Liver (tissue), 9 donors: ENCODE data around the gene FAM13A. TPM values are rescaled to one million over a fixed set of nuclear protein-coding genes. Genes with fewer than 3 reads are reported as not detected.

Source experiments
- DNase-seq: peaks from one replicate; pipeline ENCODE4 v3.0.0-alpha.2; 2017; ENCODE audit warnings: low spot score
- H3K27ac ChIP-seq, 2 donors: one replicate each; pipeline ENCODE4 v1.7.0; 2013; ENCODE audit warnings: inconsistent platforms in 2 of 2, low read length in 2 of 2, control low read depth in 1 of 2, low read depth in 1 of 2, mild to moderate bottlenecking in 1 of 2
- H3K27me3 ChIP-seq, 4 donors: one replicate each; pipeline versions ENCODE4 v1.6.1 to v1.7.0; 2013; ENCODE audit warnings: low read length in 3 of 4, inconsistent platforms in 1 of 4, mild to moderate bottlenecking in 1 of 4, moderate library complexity in 1 of 4; ENCODE audit not compliant: control insufficient read depth in 4 of 4, insufficient read depth in 4 of 4
- H3K36me3 ChIP-seq, 4 donors: one replicate each; pipeline versions ENCODE4 v1.6.1 to v1.7.0; 2013; ENCODE audit warnings: low read length in 3 of 4, mild to moderate bottlenecking in 3 of 4, low read depth in 1 of 4, moderate library complexity in 1 of 4; ENCODE audit not compliant: control insufficient read depth in 4 of 4, insufficient read depth in 3 of 4
- H3K4me1 ChIP-seq, 4 donors: one replicate each; pipeline versions ENCODE4 v1.6.1 to v1.7.0; 2013; ENCODE audit warnings: low read length in 3 of 4, mild to moderate bottlenecking in 3 of 4, moderate library complexity in 1 of 4; ENCODE audit not compliant: control insufficient read depth in 4 of 4, insufficient read depth in 4 of 4
- H3K4me3 ChIP-seq, 3 donors: one replicate each; pipeline versions ENCODE4 v1.6.1 to v1.7.0; 2013; ENCODE audit warnings: low read length in 3 of 3, control low read depth in 1 of 3, low read depth in 1 of 3, mild to moderate bottlenecking in 1 of 3
- H3K9ac ChIP-seq, 2 donors: one replicate each; pipeline ENCODE4 v1.7.0; 2013; ENCODE audit warnings: low read length in 2 of 2, mild to moderate bottlenecking in 2 of 2, moderate library complexity in 2 of 2, control low read depth in 1 of 2, low read depth in 1 of 2
- H3K9me3 ChIP-seq, 4 donors: one replicate each; pipeline versions ENCODE4 v1.6.1 to v1.7.0; 2013; ENCODE audit warnings: low read length in 3 of 4; ENCODE audit not compliant: control insufficient read depth in 4 of 4
- ATF3 ChIP-seq: IDR thresholded peaks from 2 replicates; pipeline ENCODE4 v1.6.1; 2016; ENCODE audit warnings: antibody characterized with exemption
- CTCF ChIP-seq: fragments of 150-350 bp; IDR thresholded peaks from 2 replicates; pipeline ENCODE4 v1.5.1; 2017; ENCODE audit warnings: improper control_type of control experiment, low read depth, low read length; ENCODE audit not compliant: missing input control
- EGR1 ChIP-seq, 2 donors: IDR thresholded peaks; 2 replicates each; pipeline ENCODE4 v1.6.1; 2016 to 2018; ENCODE audit warnings: antibody characterized with exemption in 2 of 2, low read depth in 2 of 2
- FOXA1 ChIP-seq: IDR thresholded peaks from 2 replicates; pipeline ENCODE4 v1.6.1; 2016; ENCODE audit warnings: antibody characterized with exemption
- FOXA2 ChIP-seq: IDR thresholded peaks from 2 replicates; pipeline ENCODE4 v1.6.1; 2016; ENCODE audit warnings: antibody characterized with exemption
- GABPA ChIP-seq, 2 donors: IDR thresholded peaks in 1 of 2; conservative IDR thresholded peaks in 1 of 2; 2 replicates each; pipeline ENCODE4 v1.6.1; 2016; ENCODE audit warnings: antibody characterized with exemption in 2 of 2, mild to moderate bottlenecking in 1 of 2, moderate library complexity in 1 of 2
- HNF4G ChIP-seq: IDR thresholded peaks from 2 replicates; pipeline ENCODE4 v1.6.1; 2016; ENCODE audit warnings: antibody characterized with exemption
- JUND ChIP-seq, 2 donors: IDR thresholded peaks; 2 replicates each; pipeline ENCODE4 v1.6.1; 2016; ENCODE audit warnings: antibody characterized with exemption in 2 of 2
- MAX ChIP-seq: IDR thresholded peaks from 2 replicates; pipeline ENCODE4 v1.6.1; 2016; ENCODE audit warnings: antibody characterized with exemption
- NR2F2 ChIP-seq: IDR thresholded peaks from 2 replicates; pipeline ENCODE4 v1.6.1; 2016; ENCODE audit warnings: antibody characterized with exemption
- RAD21 ChIP-seq, 2 donors: IDR thresholded peaks; 2 replicates each; pipeline ENCODE4 v1.6.1; 2016; ENCODE audit warnings: antibody characterized with exemption in 2 of 2, mild to moderate bottlenecking in 2 of 2
- REST ChIP-seq: IDR thresholded peaks from 2 replicates; pipeline ENCODE4 v1.6.1; 2016; ENCODE audit warnings: antibody characterized with exemption, mild to moderate bottlenecking
- RXRA ChIP-seq, 2 donors: IDR thresholded peaks; 2 replicates each; pipeline ENCODE4 v1.6.1; 2017 to 2018; ENCODE audit warnings: antibody characterized with exemption in 2 of 2, mild to moderate bottlenecking in 1 of 2
- SP1 ChIP-seq: IDR thresholded peaks from 2 replicates; pipeline ENCODE4 v1.6.1; 2018; ENCODE audit warnings: antibody characterized with exemption, mild to moderate bottlenecking
- TAF1 ChIP-seq: conservative IDR thresholded peaks from 2 replicates; pipeline ENCODE4 v1.6.1; 2016; ENCODE audit warnings: antibody characterized with exemption, mild to moderate bottlenecking
- ZBTB33 ChIP-seq: IDR thresholded peaks from 2 replicates; pipeline ENCODE4 v1.6.1; 2016; ENCODE audit warnings: antibody characterized with exemption
- WGBS: extraction: QIAGEN DNeasy Blood & Tissue Kit; methylation state at CpG from one replicate; pipeline ENCODE4 v1.1.7; 2013; 5-methylcytosine and 5-hydroxymethylcytosine counted together
- polyA plus RNA-seq, 2 donors: library from polyadenylated mRNA; stranded (reverse) in 1 of 2; unstranded in 1 of 2; fragments of 200-250 nt in 1 of 2; fragments of >200 nt in 1 of 2; fragmentation: Nextera tagmentation in 1 of 2; extraction: Ambion mirVana in 1 of 2; gene quantifications; one replicate each; pipeline versions ENCODE4 v1.2.1 to v1.2.3, GENCODE V29; 2013 to 2015
- total RNA-seq, 2 donors: library from RNA; depleted of rRNA; stranded (reverse); fragments of >200 nt; gene quantifications; one replicate each; pipeline ENCODE4 v1.2.3, GENCODE V29; 2014
- donor health status: healthy.
- donor health status: healthy.
- donor health status: healthy.
- donor health status: healthy.
- donor health status: healthy.

Gene FAM13A
- total and polyA plus RNA-seq, 4 donors = 14.9 to 52.9 (median 27.6) TPM

- H3K36me3 ChIP-seq = no peaks in the 10 kb centered on the region
- no peaks in the 10 kb centered on the region for H3K27me3 ChIP-seq
- H3K9ac ChIP-seq = no peak overlapping the region
- TF ChIP-seq ZBTB33 (no peak), HNF4G (no peak), GABPA (IDR thresholded peaks at IDR 0.05 in 1 of 2, conservative IDR thresholded peaks at IDR 0.05 in 1 of 2) (no peak), EGR1 (IDR thresholded peaks at IDR 0.05; ENCODE audit: low read depth in 2 of 2) (no peak), SP1 (no peak), CTCF (no peak), JUND (IDR thresholded peaks at IDR 0.05) (no peak)
- no peaks in the 10 kb centered on the region for H3K4me1 ChIP-seq
- no peak overlapping the region for H3K27ac ChIP-seq
- no peak for DNase-seq
- no peak overlapping the region for H3K4me3 ChIP-seq
- no peaks in the 10 kb centered on the region for H3K9me3 ChIP-seq
- WGBS = 39% methylated on average over 2 of the region's 2 CpGs
Measured at GRCh38 chr4:88949605-88950004, 107.4 kb downstream of the FAM13A start.

- no peaks in the 10 kb centered on the region for H3K27me3 ChIP-seq
- H3K27ac ChIP-seq = no peak overlapping the region
- 86% methylated on average over 2 of the region's 2 CpGs for WGBS
- DNase-seq = no peak
- H3K36me3 ChIP-seq = peaks cover 0 to 1% (median 0%) of the 10 kb centered on the region in 4 donors
- TF ChIP-seq HNF4G = no peak
- TF ChIP-seq CTCF = no peak
- TF ChIP-seq MAX = no peak
- H3K9ac ChIP-seq = no peak overlapping the region
- no peaks in the 10 kb centered on the region for H3K9me3 ChIP-seq
- no peaks in the 10 kb centered on the region for H3K4me1 ChIP-seq
- no peak overlapping the region for H3K4me3 ChIP-seq
Measured at GRCh38 chr4:88940506-88940905, 116.5 kb downstream of the FAM13A start.

- H3K27me3 ChIP-seq = no peaks in the 10 kb centered on the region
- no peak overlapping the region for H3K4me3 ChIP-seq
- H3K27ac ChIP-seq = no peak overlapping the region
- DNase-seq = no peak
- no peaks in the 10 kb centered on the region for H3K9me3 ChIP-seq
- WGBS = 88% methylated on average over 3 of the region's 3 CpGs
- H3K36me3 ChIP-seq = peaks cover 0 to 1% (median 0%) of the 10 kb centered on the region in 4 donors
- H3K4me1 ChIP-seq = no peaks in the 10 kb centered on the region
- no peak overlapping the region for H3K9ac ChIP-seq
- TF ChIP-seq RAD21 (IDR thresholded peaks at IDR 0.05) (no peak), MAX (no peak), REST (no peak), RXRA (IDR thresholded peaks at IDR 0.05) (no peak), TAF1 (no peak), HNF4G (no peak), EGR1 (IDR thresholded peaks at IDR 0.05; ENCODE audit: low read depth in 2 of 2) (no peak), NR2F2 (no peak), FOXA1 (no peak), JUND (IDR thresholded peaks at IDR 0.05) (no peak), FOXA2 (no peak), ATF3 (no peak), GABPA (IDR thresholded peaks at IDR 0.05 in 1 of 2, conservative IDR thresholded peaks at IDR 0.05 in 1 of 2) (no peak)
Measured at GRCh38 chr4:88939697-88940096, 117.3 kb downstream of the FAM13A start.
